DOHH2 (cell line): ENCODE data around the gene FAM193A.

Source experiments
- H3F3A ChIP-seq: fragments of 200-600 bp; sonication (generic), shearing (Covaris generic); 2 replicates; pipeline ENCODE4 v1.6.0; 2016; ENCODE audit warnings: antibody characterized with exemption, mild to moderate bottlenecking; ENCODE audit not compliant: control insufficient read depth, insufficient read depth
- H3K27ac ChIP-seq: fragments of 200-600 bp; sonication (generic); 2 replicates; pipeline ENCODE4 v1.5.1; 2014; ENCODE audit warnings: low read depth, mild to moderate bottlenecking, low read length, moderate library complexity
- H3K27me3 ChIP-seq: fragments of 200-600 bp; sonication (generic); 2 replicates; pipeline ENCODE4 v1.6.1; 2014; ENCODE audit warnings: mild to moderate bottlenecking, low read length, mixed read lengths; ENCODE audit not compliant: control insufficient read depth
- H3K36me3 ChIP-seq: fragments of 200-600 bp; sonication (generic); 2 replicates; pipeline ENCODE4 v1.6.1; 2014; ENCODE audit warnings: mild to moderate bottlenecking, low read length, moderate library complexity, mixed read lengths; ENCODE audit not compliant: control insufficient read depth
- H3K4me1 ChIP-seq: fragments of 200-600 bp; sonication (generic); 2 replicates; pipeline ENCODE4 v1.6.1; 2014; ENCODE audit warnings: mild to moderate bottlenecking, low read length, mixed read lengths; ENCODE audit not compliant: control insufficient read depth
- H3K4me2 ChIP-seq: fragments of 200-600 bp; sonication (generic); 2 replicates; pipeline ENCODE4 v1.6.0; 2014; ENCODE audit warnings: mild to moderate bottlenecking, low read length, moderate library complexity
- H3K4me3 ChIP-seq: fragments of 200-600 bp; sonication (generic); 2 replicates; pipeline ENCODE4 v1.5.1; 2014; ENCODE audit warnings: mild to moderate bottlenecking, low read length, mixed read lengths
- H3K79me2 ChIP-seq: fragments of 200-600 bp; sonication (generic); 2 replicates; pipeline ENCODE4 v1.6.1; 2014; ENCODE audit warnings: mild to moderate bottlenecking, low read length, mixed read lengths; ENCODE audit not compliant: control insufficient read depth
- H3K9me2 ChIP-seq: fragments of 200-600 bp; sonication (generic); replicated peaks from 2 replicates; pipeline ENCODE4 v1.6.1; 2014; ENCODE audit warnings: mild to moderate bottlenecking, low read length, mixed read lengths; ENCODE audit not compliant: control insufficient read depth
- H3K9me3 ChIP-seq: fragments of 200-600 bp; sonication (generic); 2 replicates; pipeline ENCODE4 v1.6.1; 2014; ENCODE audit warnings: antibody characterized with exemption, low read length, mixed read lengths; ENCODE audit not compliant: control insufficient read depth, insufficient read depth
- H4K20me1 ChIP-seq: fragments of 200-600 bp; sonication (generic); 2 replicates; pipeline ENCODE4 v1.6.0; 2014; ENCODE audit warnings: low read depth, mild to moderate bottlenecking, antibody characterized with exemption, low read length, moderate library complexity; ENCODE audit not compliant: control insufficient read depth, insufficient read depth
- EZH2phosphoT487 ChIP-seq: fragments of 200-600 bp; sonication (generic); IDR thresholded peaks from 2 replicates; pipeline ENCODE4 v1.6.1; 2017; ENCODE audit warnings: borderline replicate concordance, mild to moderate bottlenecking, antibody characterized with exemption, low read length, moderate library complexity, mixed read lengths
- TF ChIP-seq, protein P1 (sequence below): fragments of 200-600 bp; sonication (generic); IDR thresholded peaks from one replicate; pipeline ENCODE4 v1.5.1; 2014; ENCODE audit warnings: antibody characterized with exemption, mild to moderate bottlenecking, low read depth, low read length; ENCODE audit not compliant: poor library complexity, severe bottlenecking

The FAM193A gene

DNA sequence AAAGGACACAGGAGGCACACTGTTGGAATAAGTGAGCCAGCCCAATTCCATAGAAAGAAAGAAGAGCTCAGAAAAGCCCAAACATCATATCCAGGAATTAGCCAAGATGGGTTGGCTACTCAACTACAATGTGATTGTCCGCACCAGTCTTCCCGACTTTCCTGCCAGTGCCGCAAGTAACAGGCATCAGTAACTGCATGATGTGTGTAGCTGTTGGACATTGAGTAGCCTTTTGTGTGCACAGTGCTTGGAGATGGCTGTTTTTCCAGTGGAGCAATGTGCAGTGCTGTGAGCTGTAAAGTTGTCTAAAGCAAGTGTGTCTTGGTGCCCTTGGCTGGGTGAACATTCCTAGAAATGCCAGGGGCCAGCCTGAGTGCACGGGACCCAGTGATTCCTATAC is 29.2 kb upstream of the FAM193A start:
- peaks cover 55% of the 10 kb centered on the region for H3K79me2 ChIP-seq
- H3K27me3 ChIP-seq: no peaks in the 10 kb centered on the region
- TF ChIP-seq EZH2phosphoT487: no peak
- TF ChIP-seq, protein P1, sequence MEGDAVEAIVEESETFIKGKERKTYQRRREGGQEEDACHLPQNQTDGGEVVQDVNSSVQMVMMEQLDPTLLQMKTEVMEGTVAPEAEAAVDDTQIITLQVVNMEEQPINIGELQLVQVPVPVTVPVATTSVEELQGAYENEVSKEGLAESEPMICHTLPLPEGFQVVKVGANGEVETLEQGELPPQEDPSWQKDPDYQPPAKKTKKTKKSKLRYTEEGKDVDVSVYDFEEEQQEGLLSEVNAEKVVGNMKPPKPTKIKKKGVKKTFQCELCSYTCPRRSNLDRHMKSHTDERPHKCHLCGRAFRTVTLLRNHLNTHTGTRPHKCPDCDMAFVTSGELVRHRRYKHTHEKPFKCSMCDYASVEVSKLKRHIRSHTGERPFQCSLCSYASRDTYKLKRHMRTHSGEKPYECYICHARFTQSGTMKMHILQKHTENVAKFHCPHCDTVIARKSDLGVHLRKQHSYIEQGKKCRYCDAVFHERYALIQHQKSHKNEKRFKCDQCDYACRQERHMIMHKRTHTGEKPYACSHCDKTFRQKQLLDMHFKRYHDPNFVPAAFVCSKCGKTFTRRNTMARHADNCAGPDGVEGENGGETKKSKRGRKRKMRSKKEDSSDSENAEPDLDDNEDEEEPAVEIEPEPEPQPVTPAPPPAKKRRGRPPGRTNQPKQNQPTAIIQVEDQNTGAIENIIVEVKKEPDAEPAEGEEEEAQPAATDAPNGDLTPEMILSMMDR: no peak
- H3K36me3 ChIP-seq: peaks cover 83% of the 10 kb centered on the region
- H3F3A ChIP-seq: no peaks in the 10 kb centered on the region
- H4K20me1 ChIP-seq: peaks cover 10% of the 10 kb centered on the region; the same call in 1 of the 2 replicates
- H3K9me3 ChIP-seq: no peaks in the 10 kb centered on the region
- H3K4me3 ChIP-seq: no peak overlapping the region
- H3K27ac ChIP-seq: no peak overlapping the region
- peaks cover 9% of the 10 kb centered on the region for H3K4me1 ChIP-seq
- no peaks in the 10 kb centered on the region for H3K9me2 ChIP-seq
- H3K4me2 ChIP-seq: no peak overlapping the region

DNA sequence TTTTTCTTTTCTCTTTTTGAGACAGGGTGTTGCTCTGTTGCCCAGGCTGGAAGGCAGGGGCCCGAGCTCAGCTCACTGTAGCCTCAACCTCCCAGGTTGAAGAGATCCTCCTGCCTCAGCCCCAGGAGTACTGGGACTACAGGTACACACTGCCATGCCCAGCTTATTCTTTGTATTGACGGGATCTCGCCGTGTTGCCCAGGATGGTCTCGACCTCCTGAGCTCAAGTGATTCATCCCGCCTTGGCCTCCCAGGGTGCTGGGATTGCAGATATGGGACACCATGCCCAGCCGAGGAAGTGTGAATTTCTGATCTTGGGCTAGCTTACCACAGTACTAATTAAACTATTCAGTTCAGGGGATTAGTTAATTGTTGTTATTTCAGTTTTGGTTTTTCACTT is 28.6 kb upstream of the FAM193A start:
- peaks cover 9% of the 10 kb centered on the region for H3K4me1 ChIP-seq
- TF ChIP-seq, protein P1: no peak
- TF ChIP-seq EZH2phosphoT487: no peak
- peaks cover 86% of the 10 kb centered on the region for H3K36me3 ChIP-seq
- no peak overlapping the region for H3K4me3 ChIP-seq
- no peak overlapping the region for H3K4me2 ChIP-seq
- H3K79me2 ChIP-seq: peaks cover 53% of the 10 kb centered on the region
- H4K20me1 ChIP-seq: peaks cover 10% of the 10 kb centered on the region; the same call in 1 of the 2 replicates
- no peaks in the 10 kb centered on the region for H3K9me3 ChIP-seq
- no peaks in the 10 kb centered on the region for H3K27me3 ChIP-seq
- no peak overlapping the region for H3K27ac ChIP-seq
- no peaks in the 10 kb centered on the region for H3K9me2 ChIP-seq
- no peaks in the 10 kb centered on the region for H3F3A ChIP-seq

DNA sequence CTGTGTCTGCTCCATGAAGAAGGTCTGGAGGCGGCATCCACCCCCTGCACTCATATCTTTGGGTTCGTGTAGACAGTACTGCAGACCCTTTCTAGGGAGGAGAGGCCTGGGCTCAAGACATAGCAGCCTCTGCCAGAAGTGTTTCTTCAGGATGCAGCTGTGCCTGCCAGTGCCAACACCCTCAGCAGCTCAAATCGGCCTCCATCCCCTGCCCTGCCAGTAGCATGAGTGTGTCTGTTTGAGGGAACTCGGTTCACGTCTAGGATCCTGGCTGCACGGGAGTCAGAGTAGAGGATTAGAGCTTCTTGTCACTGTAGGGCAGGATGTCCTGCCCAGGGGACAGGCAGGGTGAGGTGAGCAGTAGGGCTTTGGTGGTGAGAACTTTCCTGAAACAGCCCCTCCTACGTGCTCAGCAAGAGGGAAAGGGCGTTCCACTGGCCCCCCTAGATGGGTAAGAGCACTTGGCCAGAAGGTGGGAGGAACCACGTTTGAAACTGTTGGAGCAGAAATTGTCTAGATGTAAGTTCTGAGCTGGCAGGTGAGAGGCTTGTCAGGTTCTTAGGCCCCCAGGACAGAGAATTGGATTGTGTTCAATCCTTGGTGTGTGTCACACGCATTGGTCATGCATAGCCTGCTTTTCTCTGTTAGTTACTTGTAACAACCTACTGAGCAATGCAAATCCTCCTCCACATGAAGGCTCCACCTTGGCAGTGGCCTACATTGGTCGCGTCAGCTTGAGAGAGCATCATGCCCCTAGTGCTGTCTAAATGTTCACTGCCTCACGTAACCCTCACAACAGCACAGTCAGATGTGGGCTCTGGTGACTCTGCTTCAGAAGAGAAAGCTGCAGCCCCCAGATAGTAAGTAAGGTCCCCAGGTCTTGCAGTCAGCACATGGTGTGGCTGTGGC is 25.8 kb upstream of the FAM193A start:
- H4K20me1 ChIP-seq: 0 out of 2 replicates have a peak, but pooled peaks cover 5% of the 10 kb centered on the region
- no peaks in the 10 kb centered on the region for H3F3A ChIP-seq
- H3K4me1 ChIP-seq: peaks cover 9% of the 10 kb centered on the region
- no peaks in the 10 kb centered on the region for H3K27me3 ChIP-seq
- peaks cover 39% of the 10 kb centered on the region for H3K79me2 ChIP-seq
- no peaks in the 10 kb centered on the region for H3K9me3 ChIP-seq
- H3K4me3 ChIP-seq: no peak overlapping the region
- H3K36me3 ChIP-seq: peaks cover 91% of the 10 kb centered on the region
- no peak overlapping the region for H3K4me2 ChIP-seq
- TF ChIP-seq, protein P1: no peak
- TF ChIP-seq EZH2phosphoT487: no peak
- H3K27ac ChIP-seq: no peak overlapping the region
- no peaks in the 10 kb centered on the region for H3K9me2 ChIP-seq
